ENCODE measurements around the gene FRAS1.

The FRAS1 gene

GRCh38 chr4:78517050-78517652 lies 460.0 kb downstream of the FRAS1 start:
- DNase-seq (ENCODE audit: low read depth) = peak; percentile 86
- Histone ChIP-seq H3K9ac (ENCODE audit: low read length) (peak overlapping the region; percentile 22), H3K27me3 (replicated peaks; ENCODE audit: control insufficient read depth, insufficient read depth, low read length) (no peaks in the 10 kb centered on the region), H3K36me3 (ENCODE audit: control insufficient read depth, insufficient read depth, low read length, severe bottlenecking) (no peaks in the 10 kb centered on the region), H3K9me3 (ENCODE audit: control insufficient read depth, low read length) (no peaks in the 10 kb centered on the region), H3K4me1 (ENCODE audit: control insufficient read depth, insufficient read depth, low read length) (peaks cover 11% of the 10 kb centered on the region), H3K4me3 (ENCODE audit: low read length) (no peak overlapping the region)

- Histone ChIP-seq H3K9ac (ENCODE audit: low read length) (no peak overlapping the region), H3K9me3 (ENCODE audit: control insufficient read depth, low read length) (no peaks in the 10 kb centered on the region), H3K4me1 (ENCODE audit: control insufficient read depth, insufficient read depth, low read length) (peaks cover 11% of the 10 kb centered on the region), H3K27me3 (replicated peaks; ENCODE audit: control insufficient read depth, insufficient read depth, low read length) (no peaks in the 10 kb centered on the region), H3K36me3 (ENCODE audit: control insufficient read depth, insufficient read depth, low read length, severe bottlenecking) (no peaks in the 10 kb centered on the region), H3K4me3 (ENCODE audit: low read length) (no peak overlapping the region)
- peak; percentile 70 for DNase-seq (ENCODE audit: low read depth)
These were observed 461.4 kb downstream of the FRAS1 start for GRCh38 chr4:78518561-78518960.

GRCh38 chr4:78519962-78520361 lies 462.8 kb downstream of the FRAS1 start:
- Histone ChIP-seq H3K9me3 (ENCODE audit: control insufficient read depth, low read length) (no peaks in the 10 kb centered on the region), H3K4me3 (ENCODE audit: low read length) (no peak overlapping the region), H3K27me3 (replicated peaks; ENCODE audit: control insufficient read depth, insufficient read depth, low read length) (no peaks in the 10 kb centered on the region), H3K4me1 (ENCODE audit: control insufficient read depth, insufficient read depth, low read length) (peaks cover 11% of the 10 kb centered on the region), H3K36me3 (ENCODE audit: control insufficient read depth, insufficient read depth, low read length, severe bottlenecking) (no peaks in the 10 kb centered on the region), H3K9ac (ENCODE audit: low read length) (no peak overlapping the region)
- no peak for DNase-seq (ENCODE audit: low read depth)

- peak; percentile 80 for DNase-seq (ENCODE audit: low read depth)
- no peak overlapping the region for H3K9ac ChIP-seq (ENCODE audit: low read length)
- H3K4me1 ChIP-seq (ENCODE audit: control insufficient read depth, insufficient read depth, low read length) = peaks cover 11% of the 10 kb centered on the region
- no peaks in the 10 kb centered on the region for H3K36me3 ChIP-seq (ENCODE audit: control insufficient read depth, insufficient read depth, low read length, severe bottlenecking)
- no peaks in the 10 kb centered on the region for H3K27me3 ChIP-seq (replicated peaks; ENCODE audit: control insufficient read depth, insufficient read depth, low read length)
- no peaks in the 10 kb centered on the region for H3K9me3 ChIP-seq (ENCODE audit: control insufficient read depth, low read length)
- H3K4me3 ChIP-seq (ENCODE audit: low read length) = no peak overlapping the region
These were observed 463.7 kb downstream of the FRAS1 start for GRCh38 chr4:78520808-78521226.

- Histone ChIP-seq H3K4me3 (ENCODE audit: low read length) (no peak overlapping the region), H3K9ac (ENCODE audit: low read length) (no peak overlapping the region), H3K4me1 (ENCODE audit: control insufficient read depth, insufficient read depth, low read length) (peaks cover 15% of the 10 kb centered on the region), H3K27me3 (replicated peaks; ENCODE audit: control insufficient read depth, insufficient read depth, low read length) (no peaks in the 10 kb centered on the region), H3K36me3 (ENCODE audit: control insufficient read depth, insufficient read depth, low read length, severe bottlenecking) (no peaks in the 10 kb centered on the region), H3K9me3 (ENCODE audit: control insufficient read depth, low read length) (no peaks in the 10 kb centered on the region)
- DNase-seq (ENCODE audit: low read depth) = no peak
These were observed 466.9 kb downstream of the FRAS1 start for GRCh38 chr4:78524009-78524408.

- Histone ChIP-seq H3K9ac (ENCODE audit: low read length) (no peak overlapping the region), H3K36me3 (ENCODE audit: control insufficient read depth, insufficient read depth, low read length, severe bottlenecking) (no peaks in the 10 kb centered on the region), H3K4me1 (ENCODE audit: control insufficient read depth, insufficient read depth, low read length) (peaks cover 22% of the 10 kb centered on the region), H3K27me3 (replicated peaks; ENCODE audit: control insufficient read depth, insufficient read depth, low read length) (no peaks in the 10 kb centered on the region), H3K4me3 (ENCODE audit: low read length) (no peak overlapping the region), H3K9me3 (ENCODE audit: control insufficient read depth, low read length) (no peaks in the 10 kb centered on the region)
- DNase-seq (ENCODE audit: low read depth) = no peak
These were observed 468.4 kb downstream of the FRAS1 start for GRCh38 chr4:78525559-78525958.

GRCh38 chr4:78527103-78527502 lies 470.0 kb downstream of the FRAS1 start:
- Histone ChIP-seq H3K36me3 (ENCODE audit: control insufficient read depth, insufficient read depth, low read length, severe bottlenecking) (no peaks in the 10 kb centered on the region), H3K9me3 (ENCODE audit: control insufficient read depth, low read length) (no peaks in the 10 kb centered on the region), H3K4me1 (ENCODE audit: control insufficient read depth, insufficient read depth, low read length) (peaks cover 14% of the 10 kb centered on the region), H3K9ac (ENCODE audit: low read length) (no peak overlapping the region), H3K4me3 (ENCODE audit: low read length) (no peak overlapping the region), H3K27me3 (replicated peaks; ENCODE audit: control insufficient read depth, insufficient read depth, low read length) (no peaks in the 10 kb centered on the region)
- DNase-seq (ENCODE audit: low read depth) = no peak

GRCh38 chr4:78527555-78527954 lies 470.4 kb downstream of the FRAS1 start:
- Histone ChIP-seq H3K9ac (ENCODE audit: low read length) (no peak overlapping the region), H3K4me3 (ENCODE audit: low read length) (no peak overlapping the region), H3K9me3 (ENCODE audit: control insufficient read depth, low read length) (no peaks in the 10 kb centered on the region)

GRCh38 chr4:78528327-78528726 lies 471.2 kb downstream of the FRAS1 start:
- peak; percentile 39 for DNase-seq (ENCODE audit: low read depth)
- H3K4me1 ChIP-seq (ENCODE audit: control insufficient read depth, insufficient read depth, low read length) = peaks cover 14% of the 10 kb centered on the region
- H3K4me3 ChIP-seq (ENCODE audit: low read length) = no peak overlapping the region
- H3K9me3 ChIP-seq (ENCODE audit: control insufficient read depth, low read length) = no peaks in the 10 kb centered on the region
- no peaks in the 10 kb centered on the region for H3K27me3 ChIP-seq (replicated peaks; ENCODE audit: control insufficient read depth, insufficient read depth, low read length)
- H3K36me3 ChIP-seq (ENCODE audit: control insufficient read depth, insufficient read depth, low read length, severe bottlenecking) = no peaks in the 10 kb centered on the region
- no peak overlapping the region for H3K9ac ChIP-seq (ENCODE audit: low read length)

More at GRCh38 chr4:78527555-78527954, 470.4 kb downstream of the FRAS1 start:
- Histone ChIP-seq H3K27me3 (replicated peaks; ENCODE audit: control insufficient read depth, insufficient read depth, low read length) (no peaks in the 10 kb centered on the region), H3K36me3 (ENCODE audit: control insufficient read depth, insufficient read depth, low read length, severe bottlenecking) (no peaks in the 10 kb centered on the region), H3K4me1 (ENCODE audit: control insufficient read depth, insufficient read depth, low read length) (peaks cover 14% of the 10 kb centered on the region)
- peak; percentile 27 for DNase-seq (ENCODE audit: low read depth)

- peaks cover 14% of the 10 kb centered on the region for H3K4me1 ChIP-seq (ENCODE audit: control insufficient read depth, insufficient read depth, low read length)
- peak; percentile 78 for DNase-seq (ENCODE audit: low read depth)
- no peak overlapping the region for H3K4me3 ChIP-seq (ENCODE audit: low read length)
- no peaks in the 10 kb centered on the region for H3K27me3 ChIP-seq (replicated peaks; ENCODE audit: control insufficient read depth, insufficient read depth, low read length)
- H3K36me3 ChIP-seq (ENCODE audit: control insufficient read depth, insufficient read depth, low read length, severe bottlenecking) = peaks cover under 1% of the 10 kb centered on the region
- no peaks in the 10 kb centered on the region for H3K9me3 ChIP-seq (ENCODE audit: control insufficient read depth, low read length)
- no peak overlapping the region for H3K9ac ChIP-seq (ENCODE audit: low read length)
These were observed 472.6 kb downstream of the FRAS1 start for GRCh38 chr4:78529569-78530209.

- Histone ChIP-seq H3K4me3 (ENCODE audit: low read length) (no peak overlapping the region), H3K4me1 (ENCODE audit: control insufficient read depth, insufficient read depth, low read length) (peaks cover 14% of the 10 kb centered on the region), H3K27me3 (replicated peaks; ENCODE audit: control insufficient read depth, insufficient read depth, low read length) (no peaks in the 10 kb centered on the region), H3K36me3 (ENCODE audit: control insufficient read depth, insufficient read depth, low read length, severe bottlenecking) (peaks cover 8% of the 10 kb centered on the region), H3K9ac (ENCODE audit: low read length) (no peak overlapping the region), H3K9me3 (ENCODE audit: control insufficient read depth, low read length) (no peaks in the 10 kb centered on the region)
- no peak for DNase-seq (ENCODE audit: low read depth)
These were observed 474.9 kb downstream of the FRAS1 start for GRCh38 chr4:78532046-78532445.

Measured in adipocyte (in vitro differentiated cells).